ENCODE results near the gene SIAH1. TPM values are rescaled to one million over a fixed set of nuclear protein-coding genes. Genes with fewer than 3 reads are reported as not detected.
A peak's percentile ranks its signal among the peaks of the same experiment; 100 is the strongest.

The SIAH1 gene
- total RNA-seq, 1 experiment from 2014 or later = 27.2 TPM

DNA sequence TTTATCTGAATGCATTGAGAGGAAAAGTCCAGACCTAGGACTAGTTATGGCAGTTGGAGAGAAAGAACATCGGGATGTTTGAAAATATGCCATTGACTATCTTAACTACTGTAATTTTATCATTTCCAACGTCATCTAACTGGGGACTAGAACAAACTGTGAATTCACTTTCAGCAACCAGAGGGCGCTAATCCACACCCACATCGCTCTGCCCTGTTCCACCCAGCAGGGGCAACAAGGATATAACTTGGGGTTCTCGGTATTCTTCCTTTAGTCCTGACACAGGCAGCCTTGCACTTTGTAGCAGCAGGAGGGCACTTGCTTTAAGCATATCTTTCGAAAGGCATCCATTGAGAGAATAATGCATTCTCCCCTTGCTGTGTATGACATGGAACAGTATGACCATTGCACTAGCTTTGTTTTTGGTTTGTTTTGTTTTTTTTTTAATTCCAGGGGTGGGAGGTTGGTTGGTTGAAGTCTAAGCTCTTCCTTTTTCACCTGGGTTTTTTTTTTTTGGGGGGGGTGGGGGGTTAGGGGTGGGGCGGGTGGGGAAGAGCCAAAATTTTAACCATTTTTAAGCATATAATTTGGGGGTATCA, 31.5 kb downstream of the SIAH1 start:
- no peaks in the 10 kb centered on the region for H3K4me1 ChIP-seq
- TF ChIP-seq CTCF (IDR thresholded peaks at IDR 0.05; ENCODE audit: insufficient read depth in 1 of 2, low read depth in 1 of 2, low read length in 1 of 2, severe bottlenecking in 1 of 2, unreplicated experiment in 1 of 2) = peak; percentile 83 to 95
- no peak overlapping the region for H3K4me3 ChIP-seq (ENCODE audit: low read depth, low read length)
- no peaks in the 10 kb centered on the region for H3K9me3 Mint-ChIP-seq (ENCODE audit: unreplicated experiment)
- ChIA-PET POLR2A (interaction anchor here (0.6 kb wide), 1 partner anchor 270 kb away, joined by 6 read pairs; no protein-coding TSS in a partner anchor), CTCF (interaction anchor here (0.6 to 1.1 kb wide), 3 partner anchors 54 to 193 kb away, joined by 3 to 11 read pairs (median 3); no protein-coding TSS in a partner anchor)
- H3K9me3 ChIP-seq = no peaks in the 10 kb centered on the region
- BruUV-seq (replicated peaks) = no TSS peak
- H3K36me3 Mint-ChIP-seq (ENCODE audit: insufficient read depth, unreplicated experiment) = peaks cover 55% of the 10 kb centered on the region
- no peak overlapping the region for H3K4me3 Mint-ChIP-seq (ENCODE audit: unreplicated experiment)
- H3K27me3 Mint-ChIP-seq (ENCODE audit: insufficient read depth, unreplicated experiment) = no peaks in the 10 kb centered on the region
- DNase-seq = peak; percentile 63 to 75
- intact Hi-C loops (cut with micrococcal nuclease; ENCODE audit: unreplicated experiment) = loop anchor here (1.0 kb wide), 4 partner anchors 32 to 277 kb away; partner anchors contain the start of gene SIAH1
- no peaks in the 10 kb centered on the region for H3K4me1 Mint-ChIP-seq (ENCODE audit: low read depth, unreplicated experiment)
- no peak overlapping the region for H3K27ac Mint-ChIP-seq (ENCODE audit: unreplicated experiment)
- no peaks in the 10 kb centered on the region for H3K27me3 ChIP-seq (replicated peaks; ENCODE audit: control insufficient read depth, insufficient read depth, low read length)
- no peaks in the 10 kb centered on the region for H3K36me3 ChIP-seq (ENCODE audit: control insufficient read depth, insufficient read depth, low read length)

DNA sequence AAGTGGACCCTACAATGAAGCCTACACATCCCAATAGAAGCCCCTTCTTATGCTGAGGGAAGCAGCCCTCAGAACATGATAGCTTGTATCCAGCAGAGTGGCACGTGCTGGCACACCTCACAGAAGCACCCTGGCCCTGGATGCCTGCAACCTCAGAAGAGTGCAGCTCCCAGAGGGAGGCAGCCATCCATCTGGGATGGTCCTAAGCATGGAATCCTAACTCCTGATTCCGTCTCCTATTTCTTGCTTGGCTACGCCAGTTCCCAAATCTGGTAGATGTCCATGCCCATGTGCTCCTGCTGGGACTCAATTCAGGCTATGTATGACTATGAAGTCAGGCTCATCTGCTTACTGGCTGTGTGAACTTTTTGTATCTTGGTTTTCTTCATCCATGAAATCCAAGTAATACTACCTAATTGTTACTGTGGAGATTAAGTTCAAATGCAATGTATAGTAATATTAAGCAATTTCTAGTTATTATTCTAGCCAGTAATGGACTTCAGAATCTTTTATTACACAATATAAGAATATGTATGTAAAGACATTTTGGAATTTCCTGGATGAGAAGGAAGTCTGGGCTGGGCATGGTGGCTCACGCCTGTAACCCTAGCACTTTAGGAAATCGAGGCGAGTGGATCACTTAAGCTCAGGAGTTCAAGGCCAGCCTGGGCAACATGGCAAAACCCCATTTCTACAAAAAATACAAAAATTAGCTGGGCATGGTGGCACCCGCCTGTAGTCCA, 32.4 kb downstream of the SIAH1 start:
- no peaks in the 10 kb centered on the region for H3K4me1 ChIP-seq
- no peak overlapping the region for H3K4me3 ChIP-seq (ENCODE audit: low read depth, low read length)
- H3K4me1 Mint-ChIP-seq (ENCODE audit: low read depth, unreplicated experiment) = no peaks in the 10 kb centered on the region
- no peaks in the 10 kb centered on the region for H3K27me3 Mint-ChIP-seq (ENCODE audit: insufficient read depth, unreplicated experiment)
- H3K9me3 ChIP-seq = no peaks in the 10 kb centered on the region
- CTCF ChIA-PET = interaction anchor here (0.7 kb wide), 1 partner anchor 194 kb away, joined by 3 read pairs; no protein-coding TSS in a partner anchor
- no TSS peak for BruUV-seq (replicated peaks)
- no peak for TF ChIP-seq CTCF (IDR thresholded peaks at IDR 0.05; ENCODE audit: insufficient read depth in 1 of 2, low read depth in 1 of 2, low read length in 1 of 2, severe bottlenecking in 1 of 2, unreplicated experiment in 1 of 2)
- no peaks in the 10 kb centered on the region for H3K9me3 Mint-ChIP-seq (ENCODE audit: unreplicated experiment)
- no peak for DNase-seq
- H3K27ac Mint-ChIP-seq (ENCODE audit: unreplicated experiment) = no peak overlapping the region
- H3K27me3 ChIP-seq (replicated peaks; ENCODE audit: control insufficient read depth, insufficient read depth, low read length) = no peaks in the 10 kb centered on the region
- POLR2A ChIA-PET = no interaction called here
- H3K36me3 Mint-ChIP-seq (ENCODE audit: insufficient read depth, unreplicated experiment) = peaks cover 48% of the 10 kb centered on the region
- intact Hi-C loops (cut with micrococcal nuclease; ENCODE audit: unreplicated experiment) = loop anchor here (1.0 kb wide), 4 partner anchors 32 to 277 kb away; partner anchors contain the start of gene SIAH1
- H3K36me3 ChIP-seq (ENCODE audit: control insufficient read depth, insufficient read depth, low read length) = no peaks in the 10 kb centered on the region
- no peak overlapping the region for H3K4me3 Mint-ChIP-seq (ENCODE audit: unreplicated experiment)

GRCh38 chr16:48350736-48351135, 34.5 kb downstream of the SIAH1 start:
- H3K4me1 Mint-ChIP-seq (ENCODE audit: low read depth, unreplicated experiment) = no peaks in the 10 kb centered on the region

More at GRCh38 chr16:48350736-48351135, 34.5 kb downstream of the SIAH1 start:
- Histone ChIP-seq H3K4me3 (ENCODE audit: low read depth, low read length) (no peak overlapping the region), H3K36me3 (ENCODE audit: control insufficient read depth, insufficient read depth, low read length) (no peaks in the 10 kb centered on the region), H3K9me3 (no peaks in the 10 kb centered on the region), H3K4me1 (no peaks in the 10 kb centered on the region), H3K27me3 (replicated peaks; ENCODE audit: control insufficient read depth, insufficient read depth, low read length) (no peaks in the 10 kb centered on the region)
- POLR2A ChIA-PET = no interaction called here
- CTCF ChIA-PET = no interaction called here
- Mint-ChIP-seq H3K27ac (ENCODE audit: unreplicated experiment) (no peak overlapping the region), H3K9me3 (ENCODE audit: unreplicated experiment) (no peaks in the 10 kb centered on the region), H3K4me3 (ENCODE audit: unreplicated experiment) (no peak overlapping the region), H3K36me3 (ENCODE audit: insufficient read depth, unreplicated experiment) (peaks cover 42% of the 10 kb centered on the region), H3K27me3 (ENCODE audit: insufficient read depth, unreplicated experiment) (no peaks in the 10 kb centered on the region)
- no peak for TF ChIP-seq CTCF (IDR thresholded peaks at IDR 0.05; ENCODE audit: insufficient read depth in 1 of 2, low read depth in 1 of 2, low read length in 1 of 2, severe bottlenecking in 1 of 2, unreplicated experiment in 1 of 2)
- intact Hi-C loops (cut with micrococcal nuclease; ENCODE audit: unreplicated experiment) = no loop called here
- no TSS peak for BruUV-seq (replicated peaks)
- no peak for DNase-seq
